ENCODE data around the gene GALNTL6. TPM values are rescaled to one million over a fixed set of nuclear protein-coding genes. Genes with fewer than 3 reads are reported as not detected.

The GALNTL6 gene
- total RNA-seq, 2 donors from 2014 or later = 0.92 to 3.8 TPM

DNA sequence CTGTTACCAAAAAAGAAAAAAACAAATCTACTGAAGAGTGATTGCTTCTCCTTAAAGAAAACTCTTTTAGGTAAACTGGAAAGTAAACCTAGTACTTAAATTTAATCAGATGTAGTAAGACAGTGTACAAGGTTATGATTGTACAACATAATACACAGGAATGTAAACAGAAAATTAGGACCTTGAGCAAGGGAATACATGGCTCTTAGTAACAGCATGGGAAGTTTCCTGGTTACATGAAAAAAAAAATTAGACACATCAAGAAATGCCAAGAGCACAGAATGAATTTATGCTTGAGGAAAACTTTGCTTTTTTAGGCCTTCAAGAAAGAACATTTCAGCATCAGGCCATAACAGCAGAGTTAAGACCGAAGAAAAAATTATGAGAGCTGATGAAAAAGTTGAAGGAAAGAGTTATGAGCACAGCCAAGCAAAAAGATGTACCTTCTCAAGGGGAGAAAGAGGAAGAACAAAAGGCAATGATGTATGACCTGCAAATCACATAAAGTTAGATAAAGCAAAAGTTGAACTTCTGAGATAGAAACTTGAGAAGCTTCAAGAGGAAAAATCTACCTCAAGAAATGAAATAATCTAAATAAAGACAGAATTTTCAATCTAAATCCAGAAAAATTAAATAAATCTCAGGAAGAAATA is 311.6 kb downstream of the GALNTL6 start:
- Histone ChIP-seq H3K36me3 (no peaks in the 10 kb centered on the region), H3K9me3 (no peaks in the 10 kb centered on the region), H3K27me3 (replicated peaks; ENCODE audit: insufficient read depth) (no peaks in the 10 kb centered on the region), H3K27ac (no peak overlapping the region), H3K4me3 (no peak overlapping the region), H3K4me1 (ENCODE audit: control insufficient read depth in 1 of 2, low read depth in 2 of 2) (no peaks in the 10 kb centered on the region)
- DNase-seq (ENCODE audit: low spot score) (no peak), ATAC-seq (ENCODE audit: insufficient number of reproducible peaks, low FRiP score, low read depth) (no peak)
- TF ChIP-seq, protein P1, sequence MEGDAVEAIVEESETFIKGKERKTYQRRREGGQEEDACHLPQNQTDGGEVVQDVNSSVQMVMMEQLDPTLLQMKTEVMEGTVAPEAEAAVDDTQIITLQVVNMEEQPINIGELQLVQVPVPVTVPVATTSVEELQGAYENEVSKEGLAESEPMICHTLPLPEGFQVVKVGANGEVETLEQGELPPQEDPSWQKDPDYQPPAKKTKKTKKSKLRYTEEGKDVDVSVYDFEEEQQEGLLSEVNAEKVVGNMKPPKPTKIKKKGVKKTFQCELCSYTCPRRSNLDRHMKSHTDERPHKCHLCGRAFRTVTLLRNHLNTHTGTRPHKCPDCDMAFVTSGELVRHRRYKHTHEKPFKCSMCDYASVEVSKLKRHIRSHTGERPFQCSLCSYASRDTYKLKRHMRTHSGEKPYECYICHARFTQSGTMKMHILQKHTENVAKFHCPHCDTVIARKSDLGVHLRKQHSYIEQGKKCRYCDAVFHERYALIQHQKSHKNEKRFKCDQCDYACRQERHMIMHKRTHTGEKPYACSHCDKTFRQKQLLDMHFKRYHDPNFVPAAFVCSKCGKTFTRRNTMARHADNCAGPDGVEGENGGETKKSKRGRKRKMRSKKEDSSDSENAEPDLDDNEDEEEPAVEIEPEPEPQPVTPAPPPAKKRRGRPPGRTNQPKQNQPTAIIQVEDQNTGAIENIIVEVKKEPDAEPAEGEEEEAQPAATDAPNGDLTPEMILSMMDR (IDR thresholded peaks at IDR 0.05) = no peak

DNA sequence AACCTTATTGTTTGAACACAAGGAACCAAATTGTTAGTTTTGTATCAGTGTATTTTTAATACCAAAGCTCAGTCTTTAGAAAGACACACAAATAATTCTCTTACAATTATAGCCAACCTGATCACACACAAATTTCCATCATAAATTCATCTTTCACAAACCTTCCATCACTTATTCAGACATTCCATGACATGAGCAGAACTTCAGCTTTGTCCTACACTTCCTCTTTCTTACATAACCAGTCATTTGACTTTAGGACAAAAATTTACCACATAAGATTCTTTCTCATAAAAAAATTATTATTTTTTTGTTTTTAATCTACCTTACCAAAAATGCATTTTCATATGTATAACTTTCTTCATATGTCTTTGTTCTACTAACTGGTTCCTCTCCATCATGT is 312.2 kb downstream of the GALNTL6 start:
- TF ChIP-seq, protein P1 (IDR thresholded peaks at IDR 0.05) = no peak

DNA sequence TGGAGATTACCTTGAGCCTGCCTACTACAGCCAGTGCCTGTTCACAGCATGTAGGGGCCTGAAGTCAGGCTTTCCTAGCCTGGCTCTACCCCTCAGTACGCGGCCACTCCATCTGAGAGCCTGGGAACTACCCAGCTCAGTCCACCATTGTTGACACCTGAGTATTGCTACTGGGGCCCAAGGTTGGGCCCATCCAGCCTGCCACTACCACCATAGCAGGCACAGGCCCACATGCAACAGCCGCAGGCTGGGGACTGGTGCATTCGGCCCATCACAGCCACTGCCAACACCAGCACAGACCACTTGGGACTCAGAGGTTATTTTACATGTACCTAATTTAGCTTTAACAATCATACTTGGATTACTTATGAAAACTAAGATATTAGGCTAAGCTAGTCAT is 314.0 kb downstream of the GALNTL6 start:
- DNase-seq (ENCODE audit: low spot score) = no peak
- TF ChIP-seq, protein P1 (IDR thresholded peaks at IDR 0.05) = no peak
- no peak for ATAC-seq (ENCODE audit: insufficient number of reproducible peaks, low FRiP score, low read depth)
- Histone ChIP-seq H3K27me3 (replicated peaks; ENCODE audit: insufficient read depth) (no peaks in the 10 kb centered on the region), H3K9me3 (no peaks in the 10 kb centered on the region), H3K4me3 (no peak overlapping the region), H3K4me1 (ENCODE audit: control insufficient read depth in 1 of 2, low read depth in 2 of 2) (no peaks in the 10 kb centered on the region), H3K27ac (no peak overlapping the region), H3K36me3 (no peaks in the 10 kb centered on the region)

More for the DNA sequence above, 312.2 kb downstream of the GALNTL6 start:
- Histone ChIP-seq H3K36me3 (no peaks in the 10 kb centered on the region), H3K4me1 (ENCODE audit: control insufficient read depth in 1 of 2, low read depth in 2 of 2) (no peaks in the 10 kb centered on the region), H3K9me3 (no peaks in the 10 kb centered on the region), H3K4me3 (no peak overlapping the region), H3K27ac (no peak overlapping the region), H3K27me3 (replicated peaks; ENCODE audit: insufficient read depth) (no peaks in the 10 kb centered on the region)
- no peak for DNase-seq (ENCODE audit: low spot score)
- ATAC-seq (ENCODE audit: insufficient number of reproducible peaks, low FRiP score, low read depth) = no peak

DNA sequence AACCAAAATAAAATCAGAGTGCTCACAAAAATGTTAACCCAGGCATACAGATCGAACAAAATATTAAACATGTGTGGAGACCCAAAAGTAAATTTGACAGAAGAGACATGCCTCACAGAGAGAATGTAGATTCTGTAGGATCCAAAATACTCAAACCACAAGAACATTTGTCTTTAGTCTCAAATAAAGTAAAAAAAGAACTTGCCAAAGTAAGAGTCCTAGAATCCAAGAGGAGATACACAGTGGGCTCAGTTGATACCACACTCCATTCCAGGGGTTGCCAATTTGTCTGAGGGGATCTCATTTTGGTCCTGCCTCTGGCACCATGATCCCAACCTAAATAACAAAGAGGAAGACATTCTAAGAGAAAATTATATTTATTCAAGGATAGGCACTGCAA is 316.4 kb downstream of the GALNTL6 start:
- no peak overlapping the region for H3K27ac ChIP-seq
- H3K9me3 ChIP-seq = no peaks in the 10 kb centered on the region
- ATAC-seq (ENCODE audit: insufficient number of reproducible peaks, low FRiP score, low read depth) = no peak
- no peak for DNase-seq (ENCODE audit: low spot score)
- TF ChIP-seq, protein P1 (IDR thresholded peaks at IDR 0.05) = no peak
- no peaks in the 10 kb centered on the region for H3K36me3 ChIP-seq
- no peaks in the 10 kb centered on the region for H3K4me1 ChIP-seq (ENCODE audit: control insufficient read depth in 1 of 2, low read depth in 2 of 2)
- no peak overlapping the region for H3K4me3 ChIP-seq
- no peaks in the 10 kb centered on the region for H3K27me3 ChIP-seq (replicated peaks; ENCODE audit: insufficient read depth)

DNA sequence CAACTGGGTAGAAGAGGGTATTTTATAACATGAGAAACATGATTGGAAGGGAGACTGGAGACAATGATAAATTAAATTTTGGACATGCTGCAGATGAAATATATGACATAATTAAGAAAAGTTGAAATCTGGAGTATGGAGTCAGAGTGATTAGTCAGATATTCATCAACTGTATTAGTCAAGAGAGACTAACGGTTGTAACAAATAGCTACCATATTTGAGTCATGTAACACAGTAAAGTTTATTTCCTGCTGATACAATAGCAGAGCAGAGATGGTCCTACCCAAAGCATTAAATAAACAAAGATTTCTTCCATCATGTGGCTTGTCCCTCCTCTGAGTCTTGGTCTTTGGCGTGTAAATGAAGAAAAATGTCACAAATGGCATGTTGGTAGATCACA is 321.3 kb downstream of the GALNTL6 start:
- H3K27me3 ChIP-seq (replicated peaks; ENCODE audit: insufficient read depth) = no peaks in the 10 kb centered on the region
- no peaks in the 10 kb centered on the region for H3K36me3 ChIP-seq
- H3K4me1 ChIP-seq (ENCODE audit: control insufficient read depth in 1 of 2, low read depth in 2 of 2) = no peaks in the 10 kb centered on the region
- DNase-seq (ENCODE audit: low spot score) (no peak), ATAC-seq (ENCODE audit: insufficient number of reproducible peaks, low FRiP score, low read depth) (no peak)
- no peak overlapping the region for H3K27ac ChIP-seq
- no peak overlapping the region for H3K4me3 ChIP-seq
- H3K9me3 ChIP-seq = no peaks in the 10 kb centered on the region
- TF ChIP-seq, protein P1 (IDR thresholded peaks at IDR 0.05) = no peak

Data from thoracic aorta (tissue), 2 donors.